Measurements from ENCODE around the gene RNF19B.

RNF19B gene

DNA sequence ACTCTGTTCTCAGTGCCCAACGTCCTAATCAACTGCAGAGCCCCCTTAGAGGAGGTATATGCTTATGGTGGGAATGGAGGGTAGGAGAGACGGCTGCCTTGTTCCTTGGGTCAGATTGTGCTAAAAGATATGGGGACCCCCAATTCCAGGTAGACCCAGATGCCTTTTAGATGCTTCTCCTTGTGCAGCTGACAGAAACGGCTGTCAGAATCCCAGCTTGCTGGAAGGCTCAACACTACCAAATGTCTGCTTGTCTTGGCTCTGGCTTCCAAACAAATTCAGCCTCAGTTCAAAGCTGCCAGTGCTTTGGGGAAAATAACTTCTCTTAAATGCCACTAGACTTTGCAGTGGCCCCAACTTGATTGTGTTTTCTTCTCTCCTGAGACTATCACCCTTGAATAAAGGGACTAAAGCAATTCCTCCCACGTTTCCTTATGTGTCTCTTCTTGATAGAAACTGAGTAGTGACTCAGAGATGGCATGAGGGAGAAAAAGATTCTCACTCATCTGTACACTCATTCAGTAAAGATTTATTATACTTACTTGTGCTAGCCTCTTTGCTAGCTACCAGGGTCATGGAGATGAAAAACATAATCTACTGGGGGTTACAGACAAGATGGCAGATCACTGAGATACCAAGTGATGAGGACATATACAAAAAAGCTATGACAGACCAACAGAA lies 3.4 kb upstream of the RNF19B start:
- DNase-seq (ENCODE audit: low read depth, low spot score) = no peak

DNA sequence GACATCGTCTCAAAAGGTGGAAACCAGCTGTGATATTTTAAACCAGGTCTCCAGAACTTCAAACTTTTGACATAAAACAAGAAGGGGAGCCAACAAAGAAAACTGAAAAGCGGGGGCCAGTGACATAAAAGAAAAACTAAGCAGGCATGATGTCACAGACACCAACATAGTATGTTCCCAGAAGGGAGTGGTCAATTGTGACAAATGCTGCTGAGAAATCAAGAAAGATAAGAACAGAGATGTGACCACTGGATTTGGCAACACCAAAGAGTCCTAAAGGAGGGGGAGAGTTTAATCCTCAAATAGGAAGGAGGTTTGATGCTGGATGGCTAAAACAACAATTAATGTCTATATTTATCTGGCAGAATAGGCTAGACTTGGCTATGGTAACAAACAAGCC lies 2.3 kb upstream of the RNF19B start:
- DNase-seq (ENCODE audit: low read depth, low spot score) = no peak

DNA sequence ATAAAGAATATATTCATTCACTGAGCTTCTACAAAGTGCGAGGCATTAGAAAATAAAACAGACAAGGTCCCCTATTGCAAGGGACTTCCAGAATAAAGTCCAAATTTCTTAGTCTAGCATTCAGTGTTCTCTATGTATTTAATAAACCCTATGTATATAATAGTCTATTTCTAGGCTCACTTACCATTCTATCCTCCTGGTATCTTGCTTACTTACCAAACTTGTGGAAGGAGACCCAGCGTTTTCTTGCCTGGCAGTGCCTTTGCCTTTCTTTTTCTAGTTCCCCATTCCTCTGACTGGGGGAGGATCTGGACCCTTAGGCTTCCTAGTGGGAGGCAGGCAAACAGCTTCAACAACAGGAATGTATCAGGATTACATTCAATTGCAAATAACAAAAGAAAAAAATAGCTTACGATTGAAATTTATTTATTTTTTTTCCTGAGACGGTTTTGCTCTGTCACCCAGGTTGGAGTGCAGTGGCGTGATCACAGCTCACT lies 690 bp upstream of the RNF19B start:
- DNase-seq (ENCODE audit: low read depth, low spot score) = no peak

DNA sequence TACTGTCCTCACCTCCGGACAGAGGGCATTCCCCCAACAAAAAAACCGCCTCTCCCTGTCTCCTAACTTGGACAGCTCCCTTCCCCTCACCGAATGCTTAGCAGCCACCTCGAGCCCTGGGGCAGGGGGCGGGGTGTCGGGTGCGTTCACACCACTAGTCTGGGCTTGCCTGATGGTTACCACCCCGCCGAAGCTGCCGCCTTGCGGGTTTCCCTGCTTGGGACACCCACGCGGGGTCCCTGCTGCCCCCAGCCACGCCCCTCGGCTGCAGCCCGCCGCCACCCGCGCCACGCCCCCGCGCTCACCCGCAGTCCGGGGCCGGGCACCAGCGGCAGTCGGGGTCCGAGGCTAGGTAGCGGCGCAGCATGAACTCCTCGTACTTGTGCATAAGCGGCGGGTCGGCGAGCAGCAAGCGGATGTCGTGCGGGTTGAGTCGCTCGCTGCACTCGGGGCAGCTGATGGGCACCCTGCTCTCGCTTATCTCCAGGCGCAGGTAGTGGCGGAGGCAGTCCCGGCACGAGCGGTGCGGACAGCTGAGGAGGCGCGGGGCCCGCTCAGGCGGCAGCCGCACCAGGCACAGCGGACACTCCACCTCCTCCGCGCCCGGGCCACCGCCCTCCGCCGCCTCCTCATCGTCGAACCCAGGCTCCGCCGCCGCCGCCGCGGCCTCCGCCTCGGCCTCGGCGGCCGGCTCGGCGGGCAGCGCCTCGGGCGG lies 706 bp downstream of the RNF19B start:
- DNase-seq (ENCODE audit: low read depth, low spot score) = peak; percentile 17

DNA sequence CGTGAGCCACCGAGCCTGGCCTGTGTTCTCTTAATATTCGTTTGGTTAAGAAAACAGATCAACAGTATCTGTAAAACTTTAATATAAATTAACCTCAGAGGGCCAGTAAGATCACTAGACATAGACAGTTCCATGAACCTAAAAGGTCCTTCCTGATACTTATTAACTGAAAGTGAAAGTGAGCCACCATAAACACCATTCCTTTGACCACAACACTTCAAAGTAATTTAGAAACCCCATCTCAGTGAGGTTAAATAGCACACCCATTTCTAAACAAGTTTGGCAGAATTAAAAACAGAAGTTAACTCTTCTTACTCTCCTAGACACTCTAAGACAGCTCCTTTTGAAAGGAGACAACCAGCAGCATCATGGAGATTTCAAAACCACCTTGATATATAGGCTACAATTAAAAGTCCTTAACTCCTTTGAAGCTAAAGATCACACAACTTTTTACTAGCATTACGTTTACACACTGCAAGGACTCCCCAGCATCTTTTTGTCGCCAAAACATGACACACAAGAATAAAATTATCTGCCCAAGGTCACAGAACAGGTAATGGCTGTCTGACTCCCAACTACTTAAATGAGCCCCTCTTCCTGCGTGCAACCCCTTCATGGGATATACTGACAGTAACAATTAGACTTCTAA lies 2.2 kb downstream of the RNF19B start:
- no peak for DNase-seq (ENCODE audit: low read depth, low spot score)

DNA sequence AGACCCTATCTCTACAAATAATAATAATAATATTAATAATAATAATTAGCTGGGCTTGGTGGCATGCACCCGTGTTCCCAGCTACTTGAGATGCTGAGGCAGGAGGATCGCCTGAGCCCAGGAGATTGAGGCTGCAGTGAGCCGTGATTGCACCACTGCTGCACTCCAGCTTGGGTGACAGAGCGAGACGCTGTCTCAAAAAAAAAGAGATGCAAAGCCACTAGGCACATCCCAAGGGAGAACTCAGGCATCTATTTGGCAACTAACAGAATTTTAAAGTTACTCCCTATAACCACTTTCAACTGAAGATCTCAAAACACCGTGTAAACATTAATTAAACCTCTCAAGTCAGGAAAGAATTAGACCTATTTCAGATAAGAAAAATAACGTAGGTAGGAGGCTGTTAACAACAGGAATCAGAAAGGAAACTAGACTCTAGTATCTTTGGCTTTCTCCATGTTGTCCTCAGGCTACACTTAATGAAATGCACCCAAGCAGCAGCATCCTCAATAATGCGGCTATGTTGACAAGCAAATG lies 3.7 kb downstream of the RNF19B start:
- DNase-seq (ENCODE audit: low read depth, low spot score) = no peak

DNA sequence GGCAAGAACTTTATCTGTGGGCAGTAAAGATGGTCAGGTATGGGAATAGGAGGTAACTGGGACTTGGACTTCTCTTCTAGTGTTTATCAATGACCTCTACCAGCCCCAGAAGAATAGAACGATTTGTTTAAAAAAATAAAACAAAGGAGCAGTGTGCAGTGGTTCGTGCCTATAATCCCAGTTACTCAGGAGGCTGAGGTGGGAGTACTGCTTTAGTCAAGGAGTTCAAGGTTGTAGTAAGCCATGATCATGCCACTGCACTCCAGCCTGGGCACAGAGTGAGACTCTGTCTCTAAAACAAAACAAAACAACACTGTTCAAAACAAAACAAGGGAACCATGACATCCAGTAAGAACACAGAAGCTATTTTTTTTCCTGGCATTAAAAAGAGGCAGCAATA lies 4.3 kb downstream of the RNF19B start:
- DNase-seq (ENCODE audit: low read depth, low spot score) = no peak

DNA sequence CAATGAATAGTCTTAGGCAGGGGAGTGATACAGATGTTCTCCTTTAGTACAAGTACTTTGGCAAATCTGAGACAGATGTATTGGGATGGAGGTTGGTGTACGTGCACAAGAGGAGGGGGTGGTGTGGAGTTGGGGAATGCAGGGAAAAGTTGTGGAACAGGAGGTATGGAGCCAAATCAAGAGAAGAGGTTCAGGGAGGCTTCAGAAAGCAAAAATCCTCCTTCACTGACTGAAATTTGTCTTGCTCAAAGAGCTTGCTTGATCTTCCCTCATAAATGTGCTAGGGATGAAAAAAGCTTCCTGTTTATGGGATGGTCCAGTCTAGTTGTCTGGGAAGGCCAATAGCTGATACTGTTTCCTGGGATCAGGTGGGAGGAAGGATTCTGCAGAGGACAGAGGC lies 5.8 kb downstream of the RNF19B start:
- DNase-seq (ENCODE audit: low read depth, low spot score) = no peak

DNA sequence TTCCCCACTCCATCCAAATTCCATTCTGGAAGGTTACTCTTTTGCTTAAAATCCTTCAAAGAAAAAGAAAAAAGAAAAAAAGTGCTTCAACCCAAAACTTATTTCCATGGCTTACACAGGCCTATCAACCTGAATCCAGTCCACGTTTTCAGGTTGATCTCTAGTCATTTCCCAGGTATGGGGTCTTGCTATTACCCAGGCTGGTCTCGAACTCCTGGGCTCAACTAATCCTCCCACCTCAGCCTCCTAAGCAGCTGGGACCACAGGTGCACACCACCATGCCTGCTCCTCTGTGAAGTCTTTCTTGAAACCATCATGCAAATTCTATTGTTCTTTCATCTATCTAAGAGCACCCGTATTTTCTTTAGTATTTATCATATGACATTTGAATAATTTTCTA lies 7.6 kb downstream of the RNF19B start:
- DNase-seq (ENCODE audit: low read depth, low spot score) = no peak

DNA sequence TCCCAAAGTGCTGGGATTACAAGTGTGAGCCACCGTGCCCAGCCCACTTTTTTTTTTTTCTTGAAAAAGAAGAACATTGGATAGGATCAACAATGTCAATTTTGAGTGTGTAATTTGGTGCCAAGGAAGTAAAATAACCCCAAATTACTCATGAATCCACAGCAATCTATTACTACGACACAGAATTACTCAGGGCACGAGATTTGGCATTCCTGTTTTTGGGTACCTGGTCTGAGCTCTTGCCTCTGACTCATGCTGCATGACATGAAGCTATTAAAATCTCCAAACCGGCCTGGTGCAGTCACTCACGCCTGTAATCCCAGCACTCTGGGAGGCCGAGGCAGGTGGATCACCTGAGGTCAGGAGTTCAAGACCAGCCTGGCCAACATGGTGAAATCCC lies 10.4 kb downstream of the RNF19B start:
- DNase-seq (ENCODE audit: low read depth, low spot score) = no peak

DNA sequence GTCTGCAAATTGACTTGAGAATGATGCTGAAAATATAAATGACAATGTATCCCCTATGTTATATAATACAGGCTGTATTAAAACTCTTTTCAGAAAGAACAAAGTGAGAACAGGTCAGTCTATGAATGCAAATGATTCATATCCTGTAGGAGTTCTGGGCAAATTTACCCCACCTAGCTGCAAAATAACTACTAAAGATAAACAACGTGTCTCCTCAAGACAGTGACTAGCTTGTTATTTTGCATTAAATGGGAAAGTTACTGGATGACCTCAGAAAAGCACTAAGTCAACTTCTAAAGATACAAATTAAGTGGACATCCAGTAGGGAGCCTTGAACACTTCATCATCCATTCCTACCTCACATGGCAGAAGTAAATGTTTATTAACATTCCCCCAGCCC lies 11.1 kb downstream of the RNF19B start:
- DNase-seq (ENCODE audit: low read depth, low spot score) = no peak

DNA sequence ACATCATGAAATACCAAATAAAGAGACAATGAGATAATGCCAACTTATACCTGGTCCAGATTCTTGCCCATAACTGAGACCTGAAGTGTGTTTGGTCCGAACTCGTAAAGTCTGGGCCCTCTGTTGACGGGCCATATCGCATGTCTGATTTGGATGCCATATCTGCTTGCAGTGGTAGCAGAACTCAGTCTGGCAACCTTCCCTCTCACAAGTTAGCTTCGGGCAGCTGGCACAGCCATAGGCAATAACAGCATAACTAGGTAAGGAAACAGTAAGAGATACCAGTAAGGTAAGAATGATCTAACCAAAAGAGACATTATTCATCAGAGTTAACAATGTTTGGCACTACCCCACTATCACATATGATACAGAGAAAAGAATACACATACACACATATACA lies 15.1 kb downstream of the RNF19B start:
- DNase-seq (ENCODE audit: low read depth, low spot score) = no peak

DNA sequence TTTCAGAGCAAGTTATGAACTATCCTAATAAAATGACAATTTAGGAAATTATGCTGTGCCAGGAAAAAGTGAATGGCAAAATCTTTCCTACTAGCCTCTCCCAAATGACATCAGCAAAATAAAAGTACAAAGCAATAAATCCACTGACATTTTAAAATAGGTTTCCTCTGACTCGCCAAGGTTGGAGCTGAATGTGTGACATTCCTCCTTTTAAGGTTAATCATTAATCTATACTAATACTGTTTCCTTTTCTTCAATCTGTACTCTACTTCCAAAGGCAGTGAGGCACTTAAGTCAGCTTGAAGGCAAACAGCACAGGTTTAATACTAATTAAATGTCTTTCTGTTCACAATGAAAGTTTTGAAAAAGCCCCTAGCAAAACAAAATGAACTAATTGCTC lies 15.7 kb downstream of the RNF19B start:
- DNase-seq (ENCODE audit: low read depth, low spot score) = no peak

DNA sequence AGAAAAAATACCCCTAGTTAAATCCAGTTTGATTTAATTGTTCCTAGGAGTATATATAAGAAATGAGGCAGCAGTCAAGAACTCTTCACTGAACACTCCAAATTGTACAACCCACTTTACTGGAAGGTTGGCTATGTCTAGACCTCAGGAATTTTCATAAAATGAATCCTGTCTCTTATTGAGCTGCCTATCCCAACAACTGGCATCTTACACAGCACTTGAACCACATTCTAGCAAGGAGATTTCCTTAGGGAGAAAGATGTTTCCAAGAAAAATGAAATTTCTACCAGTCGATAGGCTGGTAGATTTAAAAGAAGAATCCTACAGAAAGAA lies 16.3 kb downstream of the RNF19B start:
- DNase-seq (ENCODE audit: low read depth, low spot score) = no peak

DNA sequence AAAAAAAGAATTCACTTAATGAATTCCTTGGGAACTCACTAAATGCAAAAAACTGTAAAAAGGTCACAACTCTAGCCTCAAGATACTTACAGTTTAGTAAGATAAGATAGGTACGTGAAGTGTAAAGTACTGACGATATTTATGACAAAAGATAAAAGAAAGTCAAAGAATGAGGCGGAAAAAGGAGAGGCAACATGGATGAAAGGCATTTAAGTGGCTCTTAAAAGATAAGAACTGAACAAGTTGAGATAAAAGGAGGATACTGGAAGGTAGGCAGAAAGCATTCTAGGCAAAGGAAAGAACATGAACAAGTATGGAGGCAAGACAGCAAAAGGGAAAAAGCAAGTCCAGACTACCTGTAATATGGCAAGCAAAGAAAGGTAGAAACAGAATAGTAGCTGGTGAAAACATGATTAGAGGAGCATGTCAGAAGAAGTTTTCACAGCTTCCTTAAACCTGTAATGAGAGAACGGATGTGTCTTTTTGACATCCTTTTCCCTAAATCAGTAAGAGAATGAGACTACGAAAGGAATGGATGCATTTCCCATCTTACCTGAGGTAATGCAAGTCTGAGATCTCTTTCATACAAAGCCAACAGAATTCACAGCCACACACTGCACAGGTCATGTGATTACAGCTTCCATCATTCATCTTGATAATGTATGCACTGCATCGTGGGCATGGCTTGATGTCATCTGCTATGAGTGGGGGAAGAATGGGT lies 16.8 kb downstream of the RNF19B start:
- DNase-seq (ENCODE audit: low read depth, low spot score) = no peak

DNA sequence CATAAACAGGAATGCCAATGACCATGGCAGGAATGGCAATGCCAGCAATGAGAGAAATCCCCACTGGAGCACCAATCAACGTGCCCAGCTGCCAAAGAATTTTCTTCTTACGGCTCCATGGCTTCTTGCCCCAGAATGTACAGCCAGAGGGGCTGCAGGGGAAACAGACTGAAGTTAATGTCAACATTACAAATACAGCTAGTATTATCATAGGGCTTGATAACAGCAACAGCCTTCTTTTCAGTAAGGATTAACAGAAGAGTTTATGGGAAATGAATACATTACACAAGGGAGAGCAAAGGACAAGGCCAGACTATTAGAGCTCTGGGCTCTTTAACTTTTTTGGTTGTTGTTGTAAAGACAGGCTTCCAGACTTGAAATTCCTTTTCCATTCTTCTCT lies 18.2 kb downstream of the RNF19B start:
- no peak for DNase-seq (ENCODE audit: low read depth, low spot score)

DNA sequence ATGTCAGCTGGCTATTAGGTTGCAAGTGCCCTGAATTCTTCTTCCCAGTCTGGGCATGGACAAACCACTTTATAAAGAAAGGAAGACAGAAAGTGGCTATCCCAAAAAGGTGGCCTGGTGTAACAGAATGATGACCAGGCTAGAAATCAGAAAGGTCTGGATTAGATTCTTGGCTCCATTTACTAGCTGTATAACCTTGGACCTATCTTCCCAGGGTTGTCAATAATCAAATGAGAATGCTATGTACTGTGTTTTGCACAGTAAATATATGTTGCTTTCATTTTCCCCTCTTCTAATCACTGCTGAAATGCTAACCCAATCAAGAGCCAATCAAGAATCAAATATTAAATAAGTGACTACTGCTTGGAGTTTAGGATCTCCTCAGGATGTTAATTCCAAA lies 20.4 kb downstream of the RNF19B start:
- no peak for DNase-seq (ENCODE audit: low read depth, low spot score)

DNA sequence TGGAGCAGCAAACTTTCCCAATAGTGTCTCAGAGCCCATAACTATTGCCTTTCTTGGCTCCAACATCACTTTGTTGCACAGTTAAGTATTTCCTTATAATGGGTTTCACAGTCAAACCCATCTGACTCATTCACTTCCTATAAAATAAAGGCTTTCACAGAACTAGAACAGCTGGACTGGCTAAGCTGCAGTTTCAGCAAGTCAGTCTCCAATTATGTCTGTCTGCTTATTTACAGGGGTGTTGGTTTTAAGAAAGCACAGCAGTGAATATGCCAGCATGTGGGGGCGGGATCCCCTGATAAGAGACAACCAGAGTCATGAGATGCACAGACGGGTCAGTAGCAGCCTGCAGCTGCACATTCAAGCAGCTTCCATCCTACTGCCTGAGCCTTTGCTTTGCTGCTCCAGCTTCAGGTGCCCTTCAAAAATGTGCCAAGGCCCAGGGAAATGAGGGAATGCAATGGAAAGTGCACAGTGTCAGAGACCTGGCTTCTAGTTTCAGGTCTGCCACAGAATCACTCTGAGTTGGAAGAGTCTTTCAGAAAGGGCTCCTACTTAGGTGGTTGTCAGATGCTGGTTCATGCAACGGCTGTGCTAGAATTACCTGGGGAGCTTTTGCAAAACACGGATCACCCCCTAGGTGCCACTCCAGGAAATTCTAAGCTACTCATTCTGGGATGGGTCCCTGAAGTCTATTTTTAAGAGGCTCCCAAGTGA lies 24.8 kb downstream of the RNF19B start:
- no peak for DNase-seq (ENCODE audit: low read depth, low spot score)

DNA sequence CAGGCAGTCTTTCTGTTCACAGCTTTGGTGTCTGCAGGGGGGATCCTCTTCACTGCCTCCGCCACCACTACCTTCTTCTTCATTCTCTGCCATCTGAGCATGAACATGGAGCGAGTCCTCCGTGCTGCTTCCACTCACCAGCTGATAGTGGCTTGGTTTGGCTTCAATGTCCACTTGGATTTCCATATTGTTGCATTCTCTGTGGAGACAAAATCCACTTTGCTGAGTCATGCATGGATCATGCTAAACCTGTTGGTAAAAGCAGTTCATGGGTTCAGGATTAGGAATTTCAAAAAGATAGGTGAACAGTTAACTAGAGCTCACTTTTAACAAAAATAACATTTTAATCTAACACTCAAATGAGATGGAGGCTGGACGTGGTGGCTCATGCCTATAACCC lies 27.5 kb downstream of the RNF19B start:
- no peak for DNase-seq (ENCODE audit: low read depth, low spot score)

DNA sequence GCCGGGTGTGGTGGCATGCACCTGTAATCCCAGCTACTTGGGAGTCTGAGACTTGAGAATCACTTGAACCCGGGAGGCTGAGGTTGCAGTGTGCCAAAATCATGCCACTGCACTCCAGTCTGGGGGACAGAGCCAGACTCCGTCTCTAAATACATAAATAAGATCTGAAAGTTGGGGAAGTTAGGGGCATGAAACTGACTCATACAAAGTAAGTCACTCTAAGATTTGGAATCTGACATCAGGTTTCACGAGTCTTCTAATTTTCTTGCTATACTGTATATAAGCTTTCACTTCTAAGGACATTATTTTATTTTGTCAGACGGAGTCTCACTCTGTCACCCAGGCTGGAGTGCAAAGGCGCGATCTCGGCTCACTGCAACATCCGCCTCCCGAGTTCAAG lies 30.1 kb downstream of the RNF19B start:
- no peak for DNase-seq (ENCODE audit: low read depth, low spot score)

DNA sequence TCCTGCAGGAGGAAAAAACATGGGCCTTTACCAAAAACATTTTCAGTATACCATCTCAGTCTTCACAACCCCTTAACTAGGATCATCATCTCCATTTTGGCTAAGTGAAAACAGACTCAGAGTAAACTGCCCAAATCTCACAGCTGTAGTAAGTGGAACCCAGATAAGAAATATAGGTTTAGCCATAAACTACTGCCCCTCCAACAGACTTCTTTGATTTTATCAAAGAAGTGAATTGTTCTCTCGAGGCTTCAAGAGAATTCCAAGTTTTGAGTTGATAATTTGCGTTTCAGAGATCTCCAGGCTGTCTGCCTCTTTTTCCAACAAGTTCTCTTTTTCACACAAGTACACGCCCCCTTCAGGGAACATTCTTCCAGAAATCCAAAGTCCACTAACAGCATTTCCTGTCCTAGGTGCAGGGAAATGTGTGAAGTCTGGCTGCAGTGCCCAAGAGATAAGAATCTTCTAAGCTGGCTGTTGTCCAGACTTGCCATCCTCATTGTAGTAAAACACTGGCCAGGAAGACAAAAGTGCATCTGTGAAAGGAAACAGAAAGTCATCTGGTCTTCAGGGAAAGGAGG lies 30.8 kb downstream of the RNF19B start:
- no peak for DNase-seq (ENCODE audit: low read depth, low spot score)
